M059J (cell line): ENCODE results near the gene DCDC2. TPM values are rescaled to one million over a fixed set of nuclear protein-coding genes. Genes with fewer than 3 reads are reported as not detected.
"Not testable (repeated sequence)": the region's sequence is repeated elsewhere in the genome, so short reads cannot be mapped to it uniquely, and the experiment has no call there.

Experiments
- DNase-seq: peaks from one replicate; pipeline ENCODE4 v3.0.0-alpha.2; 2012; ENCODE audit warnings: low read depth
- total RNA-seq: library from RNA; depleted of rRNA; stranded (reverse); fragments of >200 nt; shearing (Covaris generic); gene quantifications from 2 replicates; pipeline ENCODE4 v1.2.3, GENCODE V29; 2014; rRNA removed

Gene DCDC2
- 0.10 and 0.20 TPM in 2 replicates for total RNA-seq

DNA sequence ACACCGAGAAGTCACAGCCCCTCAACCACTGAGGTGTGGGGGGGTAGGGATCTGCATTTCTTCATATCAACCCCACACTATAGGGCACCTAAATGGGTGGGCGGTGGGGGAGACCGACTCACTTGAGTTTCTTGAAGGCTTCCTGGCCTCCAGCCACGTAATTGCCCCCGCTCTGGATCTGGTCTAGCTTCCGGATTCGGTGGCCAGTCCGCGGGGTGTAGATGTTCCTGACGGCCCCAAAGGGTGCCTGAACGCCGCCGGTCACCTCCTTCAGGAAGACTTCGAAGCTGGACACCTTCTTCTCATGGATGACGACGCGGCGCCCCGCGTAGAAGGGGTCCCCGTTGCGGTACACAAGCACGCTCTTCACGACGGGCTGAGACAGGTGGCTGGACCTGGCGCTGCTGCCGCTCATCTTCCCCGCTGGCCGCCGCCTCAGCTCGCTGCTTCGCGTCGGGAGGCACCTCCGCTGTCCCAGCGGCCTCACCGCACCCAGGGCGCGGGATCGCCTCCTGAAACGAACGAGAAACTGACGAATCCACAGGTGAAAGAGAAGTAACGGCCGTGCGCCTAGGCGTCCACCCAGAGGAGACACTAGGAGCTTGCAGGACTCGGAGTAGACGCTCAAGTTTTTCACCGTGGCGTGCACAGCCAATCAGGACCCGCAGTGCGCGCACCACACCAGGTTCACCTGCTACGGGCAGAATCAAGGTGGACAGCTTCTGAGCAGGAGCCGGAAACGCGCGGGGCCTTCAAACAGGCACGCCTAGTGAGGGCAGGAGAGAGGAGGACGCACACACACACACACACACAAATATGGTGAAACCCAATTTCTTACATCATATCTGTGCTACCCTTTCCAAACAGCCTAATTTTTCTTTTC, at the start of gene DCDC2:
DCDC2 (minus strand) TSS at position 724 of the 883 bp plus-strand sequence; CDS start at position 415, 309 bp downstream.
- no peak for DNase-seq

GRCh38 chr6:24405262-24405661, 47.4 kb upstream of the DCDC2 start:
- no peak for DNase-seq

DNA sequence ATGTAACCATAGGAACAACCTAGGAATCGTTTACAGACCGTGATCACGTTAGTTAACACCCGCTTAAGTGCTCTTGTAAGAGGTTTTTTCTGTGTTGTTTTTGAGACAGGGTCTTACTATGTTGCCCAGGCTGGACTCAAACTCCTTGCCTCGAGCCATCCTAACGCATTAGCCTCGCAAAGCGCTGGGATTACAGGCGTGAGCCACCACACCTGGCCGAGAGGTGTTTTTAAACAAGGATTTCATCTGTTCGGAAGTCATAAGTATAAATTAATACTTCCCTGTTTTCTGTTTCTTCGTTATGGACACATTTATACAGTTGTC, 45.6 kb upstream of the DCDC2 start:
- DNase-seq, result no peak

DNA sequence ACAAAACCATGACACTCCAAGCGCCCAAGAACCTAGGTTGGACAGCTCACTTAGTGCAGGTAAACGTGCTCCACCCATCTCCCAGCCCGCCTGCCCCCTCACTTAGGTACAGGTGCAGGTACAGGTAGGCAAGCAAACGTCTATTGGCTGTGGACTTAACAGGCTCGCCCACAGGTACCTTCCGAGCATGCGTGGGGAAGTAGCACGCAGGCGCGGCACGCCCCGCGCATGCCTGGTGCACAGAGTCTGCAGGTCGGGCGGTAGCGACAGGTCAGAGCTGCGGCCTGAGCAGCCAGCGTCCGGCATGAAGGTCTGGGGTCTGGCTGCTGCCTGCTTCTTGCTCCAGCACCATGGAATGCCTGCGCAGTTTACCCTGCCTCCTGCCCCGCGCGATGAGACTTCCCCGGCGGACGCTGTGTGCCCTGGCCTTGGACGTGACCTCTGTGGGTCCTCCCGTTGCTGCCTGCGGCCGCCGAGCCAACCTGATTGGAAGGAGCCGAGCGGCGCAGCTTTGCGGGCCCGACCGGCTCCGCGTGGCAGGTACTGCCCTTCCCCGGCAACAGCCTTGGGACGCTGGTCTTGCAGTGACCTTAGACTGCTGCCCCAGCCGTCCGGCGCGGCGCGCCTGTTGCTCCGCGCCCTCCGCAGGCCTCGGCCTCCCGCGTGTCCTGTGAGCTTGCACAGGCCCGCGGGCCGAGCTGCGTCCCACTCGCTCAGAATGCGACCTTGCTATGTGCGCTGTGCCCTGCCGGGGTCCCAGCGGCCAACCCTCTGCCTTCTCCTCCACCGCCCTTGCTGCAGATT, 45.0 kb upstream of the DCDC2 start, which contains the start of gene MRS2:
MRS2 (plus strand) TSS at position 240 of the 804 bp plus-strand sequence; CDS start at position 351, 111 bp downstream.
- DNase-seq, result peak; percentile 87

DNA sequence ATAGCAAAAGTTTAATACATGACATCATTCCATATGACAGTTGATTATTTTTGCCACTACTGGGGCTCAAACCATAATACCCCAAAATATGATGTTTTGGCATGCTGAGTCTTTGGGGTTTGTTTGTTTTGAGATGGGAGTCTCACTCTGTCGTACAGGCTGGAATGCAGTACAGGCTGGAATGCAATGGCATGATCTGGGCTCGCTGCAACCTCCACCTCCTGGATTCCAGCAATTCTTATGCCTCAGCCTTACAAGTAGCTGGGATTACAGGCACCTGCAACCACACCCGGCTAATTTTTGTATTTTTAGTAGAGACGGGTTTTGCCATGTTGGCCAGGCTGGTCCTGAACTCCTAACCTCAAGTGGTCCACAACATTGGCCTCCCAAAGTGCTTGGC, 43.6 kb upstream of the DCDC2 start:
- no peak for DNase-seq

DNA sequence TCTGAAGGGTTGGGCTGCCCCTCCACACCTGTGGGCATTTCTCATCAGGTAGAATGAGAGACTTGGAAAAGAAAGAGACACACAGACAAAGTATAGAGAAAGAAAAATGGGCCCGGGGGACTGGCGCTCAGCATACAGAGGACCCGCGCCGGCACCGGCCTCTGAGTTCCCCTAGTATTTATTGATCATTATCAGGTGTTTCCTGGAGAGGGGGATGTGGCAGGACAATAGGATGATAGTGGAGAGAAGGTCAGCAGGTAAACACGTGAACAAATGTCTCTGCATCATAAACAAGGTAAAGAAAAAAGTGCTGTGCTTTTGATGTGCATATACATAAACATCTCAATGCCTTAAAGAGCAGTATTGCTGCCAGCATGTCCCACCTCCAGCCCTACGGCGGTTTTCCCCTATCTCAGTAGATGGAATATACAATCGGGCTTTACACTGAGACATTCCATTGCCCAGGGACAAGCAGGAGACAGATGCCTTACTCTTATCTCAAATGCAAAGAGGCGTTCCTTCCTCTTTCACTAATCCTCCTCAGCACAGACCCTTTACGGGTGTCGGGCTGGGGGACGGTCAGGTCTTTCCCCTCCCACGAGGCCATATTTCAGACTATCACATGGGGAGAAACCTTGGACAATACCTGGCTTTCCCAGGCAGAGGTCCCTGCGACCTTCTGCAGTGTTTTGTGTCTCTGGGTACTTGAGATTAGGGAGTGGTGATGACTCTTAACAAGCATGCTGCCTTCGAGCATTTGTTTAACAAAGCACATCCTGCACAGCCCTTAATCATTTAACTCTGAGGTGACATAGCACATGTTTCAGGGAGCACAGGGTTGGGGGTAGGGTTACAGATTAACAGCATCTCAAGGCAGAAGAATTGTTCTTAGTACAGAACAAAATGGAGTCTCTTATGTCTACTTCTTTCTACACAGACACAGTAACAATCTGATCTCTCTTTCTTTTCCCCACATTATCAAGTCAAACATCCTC, 42.5 kb upstream of the DCDC2 start:
- DNase-seq, result not testable (repeated sequence)

DNA sequence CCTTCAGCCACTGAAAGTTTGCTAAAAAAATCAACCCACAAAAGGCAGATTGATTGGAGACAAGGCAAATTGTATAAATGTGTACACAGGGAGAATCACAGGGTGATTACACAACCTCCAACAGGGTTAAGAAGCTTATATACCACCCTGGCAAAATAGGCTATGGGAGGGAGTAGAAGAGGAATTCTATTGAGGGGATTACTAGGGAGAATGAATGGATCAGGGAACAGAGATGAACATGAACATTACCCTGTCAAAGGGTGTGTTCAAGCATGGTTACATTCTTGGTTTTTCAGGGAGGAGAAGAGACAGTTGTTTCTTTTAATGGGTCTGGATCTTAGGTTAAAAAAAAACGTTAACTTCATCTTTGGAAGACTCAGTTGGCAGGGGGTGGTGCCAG, 39.8 kb upstream of the DCDC2 start:
- no peak for DNase-seq

GRCh38 chr6:24396824-24397223, 39.0 kb upstream of the DCDC2 start:
- no peak for DNase-seq

DNA sequence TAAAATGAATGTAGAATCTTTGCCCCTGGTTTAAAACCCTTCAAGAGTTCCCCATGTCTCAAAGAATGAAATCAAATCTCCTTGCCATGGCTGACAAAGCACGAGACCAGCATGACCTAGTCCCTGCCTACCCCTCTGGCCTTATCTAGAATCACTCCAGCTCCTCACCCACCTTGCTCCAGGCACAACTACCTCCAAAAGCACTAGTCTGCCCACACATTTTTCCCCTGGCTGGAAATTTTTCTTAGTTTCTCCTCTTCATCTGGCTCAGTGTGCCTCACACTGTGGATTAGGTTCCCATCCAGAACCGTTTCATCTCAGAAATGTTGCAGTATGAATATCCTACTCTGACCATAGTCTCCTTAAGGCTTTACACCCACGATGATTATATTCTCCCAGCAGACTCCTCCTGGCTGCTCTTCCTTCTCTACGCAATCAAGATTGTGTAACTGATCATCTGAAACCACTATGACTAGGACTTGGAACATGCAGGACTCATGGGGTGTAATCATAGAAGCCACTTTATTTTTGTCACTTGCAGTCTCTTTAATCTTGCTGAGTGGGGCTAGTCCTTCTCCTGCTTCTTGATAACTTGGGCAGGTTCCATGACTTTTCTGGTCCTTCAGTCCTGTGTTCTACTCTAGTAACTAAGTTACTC, 37.0 kb upstream of the DCDC2 start:
- DNase-seq, result peak; percentile 81

DNA sequence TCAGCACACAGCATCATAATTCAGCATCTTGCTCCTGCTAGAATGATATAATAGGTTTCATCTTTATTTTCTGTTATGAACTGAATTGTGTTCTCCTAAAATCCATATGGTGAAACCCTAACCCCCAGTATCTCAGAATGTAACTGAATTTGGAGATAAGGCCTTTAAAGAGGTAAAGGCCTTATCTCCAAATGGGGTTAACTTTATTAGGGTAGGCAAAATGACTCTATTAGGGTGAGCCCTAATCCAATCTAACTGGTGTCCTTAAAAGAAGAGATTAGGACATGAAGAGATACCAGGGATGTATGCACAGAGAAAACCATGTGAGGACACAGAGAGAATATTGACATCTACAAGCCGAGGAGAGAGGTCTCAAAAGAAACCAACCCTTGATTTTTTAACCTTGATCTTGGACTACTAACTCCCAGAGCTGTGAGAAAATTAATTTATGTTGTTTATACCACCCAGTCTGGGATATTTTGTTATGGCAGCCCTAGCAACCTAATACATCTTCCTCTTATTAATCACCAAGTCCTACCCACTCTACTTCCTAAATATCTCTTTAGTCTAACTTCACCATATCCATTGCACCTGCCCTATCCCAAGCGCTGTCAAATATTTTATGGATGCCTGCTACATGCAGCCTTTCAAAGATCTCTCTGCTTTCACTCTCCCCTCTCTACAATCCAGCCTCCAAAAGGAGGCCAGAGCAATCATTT, 36.4 kb upstream of the DCDC2 start:
- no peak for DNase-seq

DNA sequence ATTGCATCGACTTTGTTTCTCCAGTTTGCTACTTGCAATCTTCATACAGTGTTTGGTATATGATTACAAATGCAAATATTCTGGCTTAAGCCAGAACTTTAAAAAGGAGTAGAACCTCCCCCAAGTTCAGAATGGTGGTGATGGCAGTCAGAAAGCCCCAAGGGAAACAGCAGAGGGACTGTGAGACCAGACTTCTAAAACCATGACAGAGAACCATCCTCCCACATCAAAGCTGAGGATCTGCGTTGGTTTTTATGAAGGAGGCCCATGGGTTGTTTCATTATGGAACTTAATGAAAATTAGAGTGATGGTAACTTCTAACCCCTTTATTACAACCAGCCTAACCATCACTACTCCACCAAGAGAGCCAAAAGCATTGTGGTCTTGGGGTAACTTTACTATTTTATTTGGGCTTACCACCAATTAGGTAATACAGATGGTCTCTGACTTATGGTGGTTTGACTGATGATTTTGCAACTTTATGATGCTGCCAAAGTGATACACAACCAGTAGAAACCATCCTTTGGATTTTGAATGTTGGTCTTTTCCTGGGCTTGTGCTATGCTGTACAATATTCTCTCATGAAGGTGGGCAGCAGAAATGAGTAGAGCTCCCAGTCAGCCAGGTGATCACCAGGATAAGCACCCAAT, 34.0 kb upstream of the DCDC2 start:
- DNase-seq, result no peak

DNA sequence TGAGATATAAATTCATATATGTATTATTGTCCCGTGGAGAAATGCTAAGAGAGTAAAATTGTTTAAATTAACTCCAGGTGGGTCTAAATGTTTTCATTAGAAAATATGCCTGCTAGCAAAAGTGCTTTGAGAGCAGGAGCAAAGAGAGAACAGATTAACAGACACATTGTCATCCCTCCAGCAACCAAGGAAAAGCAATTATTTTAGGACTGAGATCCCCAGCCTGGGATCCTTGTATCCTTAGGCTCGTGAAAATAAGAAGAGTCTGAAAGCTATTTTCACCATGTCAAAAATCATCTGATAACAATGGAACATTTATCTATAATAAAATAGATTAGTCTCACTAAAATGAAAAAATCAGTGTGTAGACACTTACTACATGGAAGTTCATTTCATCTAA, 33.3 kb upstream of the DCDC2 start:
- no peak for DNase-seq

DNA sequence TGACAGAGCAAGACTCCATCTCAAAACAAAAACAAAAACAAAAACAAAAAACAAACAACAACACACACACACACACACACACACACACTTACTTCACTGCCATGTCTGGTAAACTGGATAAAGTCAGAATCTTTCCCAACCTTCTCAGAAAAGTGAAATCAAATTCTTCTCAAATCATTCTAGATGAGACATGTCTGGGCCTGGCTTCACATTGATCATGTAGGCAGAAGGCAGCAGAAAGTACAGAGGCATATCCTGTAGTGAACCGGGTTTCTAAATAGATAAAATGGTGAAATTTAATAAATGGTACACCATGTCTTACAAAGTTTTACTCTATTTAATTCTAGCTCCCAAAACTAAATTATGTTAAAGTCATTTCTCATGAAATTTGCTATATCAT, 30.0 kb upstream of the DCDC2 start:
- no peak for DNase-seq

DNA sequence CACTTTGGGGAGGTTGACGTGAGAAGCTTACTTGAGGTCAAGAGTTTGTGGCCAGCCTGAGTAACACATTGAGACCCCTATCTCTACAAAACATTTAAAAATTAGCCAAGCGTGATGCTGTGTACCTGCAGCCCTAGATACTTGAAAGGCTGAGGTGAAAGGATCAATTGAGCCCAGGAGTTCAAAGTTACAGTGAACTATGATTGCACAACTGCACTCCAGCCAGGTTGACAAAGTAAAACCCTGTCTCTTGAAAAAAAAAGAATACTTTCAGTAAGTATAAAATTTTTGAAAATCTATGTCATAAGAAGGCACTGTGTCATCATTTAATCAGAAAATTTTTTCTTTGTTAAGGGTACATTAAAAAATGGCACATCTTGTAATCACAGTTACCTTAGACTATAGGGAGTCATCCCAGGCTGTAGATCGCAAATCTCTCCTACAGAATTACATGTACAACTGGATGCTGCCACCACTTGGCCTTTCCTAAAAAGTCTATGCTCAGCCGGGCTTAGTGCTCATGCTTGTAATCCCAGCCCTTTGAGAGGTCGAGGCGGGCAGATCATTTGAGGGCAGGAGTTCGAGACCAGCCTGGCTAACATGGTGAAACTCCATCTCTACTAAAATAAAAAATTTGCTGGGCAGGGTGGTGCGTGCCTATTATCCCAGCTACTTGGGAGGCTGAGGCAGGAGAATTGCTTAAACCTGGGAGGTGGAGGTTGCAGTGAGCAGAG, 27.8 kb upstream of the DCDC2 start:
- DNase-seq, result peak; percentile 30

GRCh38 chr6:24384369-24385130, 26.7 kb upstream of the DCDC2 start:
- not testable (repeated sequence) for DNase-seq

DNA sequence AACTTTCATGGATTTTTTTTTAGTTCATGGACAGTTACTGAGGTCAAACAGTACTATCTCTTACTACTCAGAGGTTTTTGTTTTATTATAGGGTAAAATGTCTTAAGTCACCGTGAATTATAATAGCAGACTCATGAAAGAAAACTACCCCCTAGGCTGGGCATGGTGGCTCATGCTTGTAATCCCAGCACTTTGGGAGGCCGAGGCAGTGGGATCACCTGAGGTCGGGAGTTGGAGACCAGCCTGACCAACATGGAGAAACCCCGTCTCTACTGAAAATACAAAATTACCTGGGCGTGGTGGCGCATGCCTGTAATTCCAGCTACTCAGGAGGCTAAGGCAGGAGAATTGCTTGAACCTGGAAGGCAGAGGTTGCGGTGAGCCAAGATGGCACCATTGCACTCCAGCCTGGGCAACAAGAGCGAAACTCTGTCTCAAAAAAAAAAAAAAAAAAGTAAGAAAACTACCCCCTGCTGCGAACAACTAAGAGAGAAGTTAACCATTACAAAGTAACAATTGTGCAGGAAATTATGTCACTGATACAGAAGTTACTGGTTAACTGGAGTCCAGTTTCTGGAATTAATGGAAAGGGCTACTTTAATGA, 25.1 kb upstream of the DCDC2 start:
- DNase-seq, result not testable (repeated sequence)

DNA sequence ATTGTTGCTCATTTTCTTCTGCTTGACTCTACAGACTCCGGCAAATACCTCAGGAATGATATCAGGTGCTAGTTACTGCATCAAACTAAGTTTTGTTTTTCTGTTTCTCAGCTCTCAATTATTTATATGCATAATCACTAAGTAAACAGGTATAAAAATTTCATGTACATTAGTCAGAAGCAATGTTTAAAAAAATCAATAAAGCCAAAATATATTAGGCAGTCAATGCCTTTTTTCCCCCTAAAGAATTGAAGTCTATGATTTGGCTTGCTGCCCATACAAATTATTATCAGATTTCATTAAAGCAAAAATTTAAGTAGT, 24.3 kb upstream of the DCDC2 start:
- no peak for DNase-seq
